ENCODE data around the gene HDAC4. TPM values are rescaled to one million over a fixed set of nuclear protein-coding genes. Genes with fewer than 3 reads are reported as not detected.

Gene HDAC4
- total RNA-seq, 4 donors from 2014 or later: 12.9 to 91.6 (median 39.8) TPM

- 89 to 90% methylated on average over 16 of the region's 16 CpGs for WGBS, 2 donors
- TF ChIP-seq POLR2A (IDR thresholded peaks at IDR 0.05) (no peak), CTCF (IDR thresholded peaks at IDR 0.05) (no peak)
- H3K27me3 ChIP-seq: no peaks in the 10 kb centered on the region
- no peaks in the 10 kb centered on the region for H3K36me3 ChIP-seq
- DNase-seq: no peak
- no peak overlapping the region for H3K27ac ChIP-seq
- intact Hi-C loops (cut with DNase I): no loop called here
- H3K4me1 ChIP-seq: no peaks in the 10 kb centered on the region
- no peaks in the 10 kb centered on the region for H3K9me3 ChIP-seq
- H3K4me3 ChIP-seq (replicated peaks in 1 of 3): no peak overlapping the region
These were observed 378.2 kb downstream of the HDAC4 start for GRCh38 chr2:239022437-239023260.

- no peak overlapping the region for H3K27ac ChIP-seq
- H3K36me3 ChIP-seq: no peaks in the 10 kb centered on the region
- intact Hi-C loops (cut with DNase I): no loop called here
- H3K4me1 ChIP-seq: no peaks in the 10 kb centered on the region
- TF ChIP-seq CTCF (IDR thresholded peaks at IDR 0.05) (no peak), POLR2A (IDR thresholded peaks at IDR 0.05) (no peak)
- H3K4me3 ChIP-seq (replicated peaks in 1 of 3): no peak overlapping the region
- no peaks in the 10 kb centered on the region for H3K9me3 ChIP-seq
- whole genome bisulfite sequencing, 2 donors: 89% methylated on average over 17 to 18 of the region's 18 CpGs
- DNase-seq: no peak
- H3K27me3 ChIP-seq: no peaks in the 10 kb centered on the region
These were observed 379.0 kb downstream of the HDAC4 start for GRCh38 chr2:239021651-239022436.

GRCh38 chr2:239021224-239021623 lies 379.6 kb downstream of the HDAC4 start:
- DNase-seq: no peak
- no peak for TF ChIP-seq CTCF (IDR thresholded peaks at IDR 0.05)
- no peak for TF ChIP-seq POLR2A (IDR thresholded peaks at IDR 0.05)
- no peaks in the 10 kb centered on the region for H3K36me3 ChIP-seq
- H3K27ac ChIP-seq: no peak overlapping the region
- no peaks in the 10 kb centered on the region for H3K27me3 ChIP-seq
- intact Hi-C loops (cut with DNase I): no loop called here
- WGBS, 2 donors: 87 to 94% methylated on average over 6 of the region's 6 CpGs
- H3K4me3 ChIP-seq (replicated peaks in 1 of 3): no peak overlapping the region
- H3K9me3 ChIP-seq: no peaks in the 10 kb centered on the region
- no peaks in the 10 kb centered on the region for H3K4me1 ChIP-seq

GRCh38 chr2:239020541-239021041 lies 380.2 kb downstream of the HDAC4 start:
- Histone ChIP-seq H3K4me1 (no peaks in the 10 kb centered on the region), H3K36me3 (no peaks in the 10 kb centered on the region), H3K4me3 (replicated peaks in 1 of 3) (no peak overlapping the region), H3K9me3 (no peaks in the 10 kb centered on the region), H3K27ac (no peak overlapping the region), H3K27me3 (no peaks in the 10 kb centered on the region)
- 87% methylated on average over 15 to 17 of the region's 17 CpGs for WGBS, 2 donors
- intact Hi-C loops (cut with DNase I): no loop called here
- TF ChIP-seq POLR2A (IDR thresholded peaks at IDR 0.05): no peak
- TF ChIP-seq CTCF (IDR thresholded peaks at IDR 0.05): no peak
- no peak for DNase-seq

- Histone ChIP-seq H3K4me3 (replicated peaks in 1 of 3) (no peak overlapping the region), H3K27me3 (no peaks in the 10 kb centered on the region), H3K4me1 (no peaks in the 10 kb centered on the region), H3K36me3 (no peaks in the 10 kb centered on the region), H3K27ac (no peak overlapping the region), H3K9me3 (no peaks in the 10 kb centered on the region)
- no peak for TF ChIP-seq POLR2A (IDR thresholded peaks at IDR 0.05)
- no peak for TF ChIP-seq CTCF (IDR thresholded peaks at IDR 0.05)
- no peak for DNase-seq
- WGBS, 2 donors: 91 to 96% methylated on average over 2 to 3 of the region's 6 CpGs
- intact Hi-C loops (cut with DNase I): no loop called here
These were observed 381.6 kb downstream of the HDAC4 start for GRCh38 chr2:239019183-239019581.
